SKM-1 treated with dmso at 0.1 percent for 144 hours (cell line): ENCODE results near the gene BANP.
"Not testable (repeated sequence)": the region's sequence is repeated elsewhere in the genome, so short reads cannot be mapped to it uniquely, and the experiment has no call there.

ENCODE experiments used
- DNase-seq: peaks from one replicate; lab custom pipeline; 2025; ENCODE audit not compliant: unreplicated experiment; lab: John Stamatoyannopoulos, UW

The BANP gene

DNA sequence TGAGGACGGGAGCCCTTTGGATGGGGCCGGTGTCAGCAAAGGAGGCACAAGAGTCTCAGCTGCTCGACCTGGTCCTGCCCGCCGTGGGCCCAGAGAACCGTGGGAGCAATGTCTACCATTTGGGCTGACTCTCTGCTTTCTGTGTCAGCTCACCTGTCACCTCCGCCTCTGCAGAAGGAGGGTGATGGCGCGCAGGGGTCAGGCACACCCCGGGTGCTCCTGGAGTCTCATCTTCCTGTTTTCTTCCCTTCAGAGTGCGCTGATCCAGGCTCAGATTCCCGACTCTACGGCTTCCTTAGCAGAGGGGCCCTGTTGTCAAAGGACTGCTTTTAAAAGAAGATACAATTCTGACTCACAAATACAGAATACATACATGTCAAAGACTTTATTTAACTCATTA lies 167.1 kb downstream of the BANP start:
- DNase-seq = no peak

DNA sequence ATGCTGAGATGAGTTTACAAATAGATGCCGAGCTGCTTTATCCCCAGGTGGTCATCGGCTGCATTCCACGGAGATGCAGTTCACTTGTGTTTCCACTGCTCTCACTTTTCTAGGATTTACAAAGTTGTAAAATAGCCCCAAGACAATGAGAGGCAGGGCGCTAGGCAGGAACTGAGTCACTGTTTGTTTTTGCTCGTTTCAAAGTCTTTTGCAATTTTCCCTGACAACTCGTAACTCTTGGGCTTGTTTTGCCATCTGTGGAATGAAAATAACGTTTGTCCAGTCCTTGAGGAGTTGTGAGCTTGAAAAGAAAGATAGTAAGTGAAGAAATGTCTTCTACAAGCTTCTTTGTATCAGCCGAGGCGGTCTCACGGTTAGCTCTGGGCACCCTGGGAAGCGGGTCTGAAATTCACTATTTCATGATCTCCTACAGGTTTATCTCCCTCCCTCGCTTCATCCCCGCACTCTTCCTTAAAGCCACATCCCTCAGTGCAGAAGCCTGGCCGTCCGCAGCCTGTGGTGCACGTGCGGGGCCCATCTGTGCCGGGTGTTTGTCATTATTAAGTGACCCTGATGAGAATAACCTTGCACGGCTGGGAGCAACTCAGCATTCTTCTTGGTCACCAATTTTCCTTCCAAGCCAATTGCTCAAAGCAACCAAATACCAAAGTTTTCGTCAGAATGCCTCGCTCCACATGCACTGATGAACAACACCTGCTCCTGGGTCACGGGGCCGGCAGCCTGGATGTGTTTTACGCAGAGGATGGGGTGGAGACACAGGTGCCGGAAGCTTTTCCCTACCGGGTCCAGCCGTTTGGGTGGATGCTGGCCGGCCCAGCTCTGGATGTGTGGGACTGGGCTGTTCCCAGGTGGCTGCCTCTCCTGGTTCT lies 167.9 kb downstream of the BANP start:
- peak; percentile 0 for DNase-seq

GRCh38 chr16:88119881-88120751 lies 168.9 kb downstream of the BANP start:
- not testable (repeated sequence) for DNase-seq

DNA sequence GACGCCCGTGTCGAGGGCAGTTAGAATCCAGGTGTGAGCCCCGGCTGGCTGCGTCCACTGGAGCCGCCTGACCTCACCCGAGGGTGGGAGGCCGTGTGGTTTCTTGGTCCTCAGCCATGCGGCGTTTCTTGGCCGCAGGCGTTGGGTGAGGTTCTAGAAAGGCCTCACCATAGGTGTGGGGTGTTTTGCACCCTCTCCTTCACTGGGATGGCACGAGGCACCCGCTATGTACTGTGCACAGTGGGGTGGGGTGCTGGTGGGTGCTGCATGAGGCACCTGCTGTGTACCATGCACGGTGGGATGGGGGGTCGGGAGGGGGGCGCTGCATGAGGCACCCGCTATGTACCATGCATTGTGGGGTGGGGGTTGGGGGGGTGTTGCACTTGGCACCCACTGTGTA lies 169.6 kb downstream of the BANP start:
- no peak for DNase-seq

DNA sequence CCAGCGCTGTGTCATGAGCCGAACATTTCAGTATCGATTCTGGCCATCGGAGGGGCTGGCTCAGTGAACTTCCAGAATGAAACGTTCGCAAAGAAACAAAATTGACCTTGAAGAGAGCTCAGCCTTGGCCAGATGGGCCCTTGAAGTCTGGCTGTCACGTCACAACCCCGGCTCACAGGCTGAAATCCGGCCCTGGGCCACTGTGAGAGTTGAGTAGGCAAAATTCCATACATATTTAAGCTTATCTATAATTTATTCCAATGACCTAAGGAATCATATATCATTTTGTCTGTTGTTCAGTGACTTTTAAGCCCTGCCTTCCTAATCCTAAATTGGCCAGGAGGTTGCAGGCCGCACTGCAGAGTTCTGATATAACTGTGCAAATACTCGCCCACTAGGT lies 170.2 kb downstream of the BANP start:
- not testable (repeated sequence) for DNase-seq

GRCh38 chr16:88121886-88122580 lies 170.8 kb downstream of the BANP start:
- no peak for DNase-seq
